OCI-LY3 (cell line): ENCODE results near the gene SH3PXD2A.

Source experiments
- EZH2phosphoT487 ChIP-seq: fragments of 200-600 bp; shearing (Covaris generic); IDR thresholded peaks from 2 replicates; pipeline ENCODE4 v1.6.1; 2018; ENCODE audit warnings: antibody characterized with exemption, mixed run types, low read depth
- TF ChIP-seq, protein P1 (sequence below): fragments of 200-600, 300-600 bp; sonication (generic); IDR thresholded peaks from 2 replicates; pipeline ENCODE4 v1.5.1; 2014; ENCODE audit warnings: antibody characterized with exemption, low read length, low read depth

- TF ChIP-seq, protein P1, sequence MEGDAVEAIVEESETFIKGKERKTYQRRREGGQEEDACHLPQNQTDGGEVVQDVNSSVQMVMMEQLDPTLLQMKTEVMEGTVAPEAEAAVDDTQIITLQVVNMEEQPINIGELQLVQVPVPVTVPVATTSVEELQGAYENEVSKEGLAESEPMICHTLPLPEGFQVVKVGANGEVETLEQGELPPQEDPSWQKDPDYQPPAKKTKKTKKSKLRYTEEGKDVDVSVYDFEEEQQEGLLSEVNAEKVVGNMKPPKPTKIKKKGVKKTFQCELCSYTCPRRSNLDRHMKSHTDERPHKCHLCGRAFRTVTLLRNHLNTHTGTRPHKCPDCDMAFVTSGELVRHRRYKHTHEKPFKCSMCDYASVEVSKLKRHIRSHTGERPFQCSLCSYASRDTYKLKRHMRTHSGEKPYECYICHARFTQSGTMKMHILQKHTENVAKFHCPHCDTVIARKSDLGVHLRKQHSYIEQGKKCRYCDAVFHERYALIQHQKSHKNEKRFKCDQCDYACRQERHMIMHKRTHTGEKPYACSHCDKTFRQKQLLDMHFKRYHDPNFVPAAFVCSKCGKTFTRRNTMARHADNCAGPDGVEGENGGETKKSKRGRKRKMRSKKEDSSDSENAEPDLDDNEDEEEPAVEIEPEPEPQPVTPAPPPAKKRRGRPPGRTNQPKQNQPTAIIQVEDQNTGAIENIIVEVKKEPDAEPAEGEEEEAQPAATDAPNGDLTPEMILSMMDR: no peak
- TF ChIP-seq EZH2phosphoT487: no peak
Observed at GRCh38 chr10:103849212-103849877, 6.0 kb downstream of the SH3PXD2A start.
